HG03159 (cell line): ENCODE measurements around the gene RBM23.

Source experiments
- ATAC-seq: cut with Tn5 transposase; IDR thresholded peaks from one replicate; pipeline ENCODE4 v1.9.1; 2021; ENCODE audit warnings: mild to moderate bottlenecking, moderate library complexity; ENCODE audit not compliant: unreplicated experiment

RBM23 gene

GRCh38 chr14:22844221-22845102, 74.5 kb downstream of the RBM23 start:
- ATAC-seq = no peak
